HL-60 (cell line): Measurements from ENCODE around the gene C1orf105.

ENCODE experiments used
- GABPA ChIP-seq: IDR thresholded peaks from 2 replicates; pipeline ENCODE4 v1.6.1; 2012; ENCODE audit warnings: low read depth
- POLR2AphosphoS5 ChIP-seq: IDR thresholded peaks from 2 replicates; pipeline ENCODE4 v1.6.1; 2012; ENCODE audit warnings: low read depth
- SPI1 ChIP-seq: IDR thresholded peaks from 2 replicates; pipeline ENCODE4 v1.6.1; 2012; ENCODE audit warnings: low read depth, mild to moderate bottlenecking, borderline replicate concordance
- TF ChIP-seq, protein P1 (sequence below): IDR thresholded peaks from one replicate; pipeline ENCODE4 v1.5.1; 2011; ENCODE audit warnings: low read length, control low read depth, inconsistent platforms; ENCODE audit not compliant: insufficient read depth
- TF ChIP-seq, protein P2 (sequence below): IDR thresholded peaks from 2 replicates; pipeline ENCODE4 v1.6.1; 2012; ENCODE audit warnings: low read depth; ENCODE audit not compliant: insufficient replicate concordance

- TF ChIP-seq, protein P1, sequence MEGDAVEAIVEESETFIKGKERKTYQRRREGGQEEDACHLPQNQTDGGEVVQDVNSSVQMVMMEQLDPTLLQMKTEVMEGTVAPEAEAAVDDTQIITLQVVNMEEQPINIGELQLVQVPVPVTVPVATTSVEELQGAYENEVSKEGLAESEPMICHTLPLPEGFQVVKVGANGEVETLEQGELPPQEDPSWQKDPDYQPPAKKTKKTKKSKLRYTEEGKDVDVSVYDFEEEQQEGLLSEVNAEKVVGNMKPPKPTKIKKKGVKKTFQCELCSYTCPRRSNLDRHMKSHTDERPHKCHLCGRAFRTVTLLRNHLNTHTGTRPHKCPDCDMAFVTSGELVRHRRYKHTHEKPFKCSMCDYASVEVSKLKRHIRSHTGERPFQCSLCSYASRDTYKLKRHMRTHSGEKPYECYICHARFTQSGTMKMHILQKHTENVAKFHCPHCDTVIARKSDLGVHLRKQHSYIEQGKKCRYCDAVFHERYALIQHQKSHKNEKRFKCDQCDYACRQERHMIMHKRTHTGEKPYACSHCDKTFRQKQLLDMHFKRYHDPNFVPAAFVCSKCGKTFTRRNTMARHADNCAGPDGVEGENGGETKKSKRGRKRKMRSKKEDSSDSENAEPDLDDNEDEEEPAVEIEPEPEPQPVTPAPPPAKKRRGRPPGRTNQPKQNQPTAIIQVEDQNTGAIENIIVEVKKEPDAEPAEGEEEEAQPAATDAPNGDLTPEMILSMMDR, result no peak
- TF ChIP-seq POLR2AphosphoS5 (no peak), SPI1 (no peak), GABPA (no peak)
- TF ChIP-seq, protein P2, sequence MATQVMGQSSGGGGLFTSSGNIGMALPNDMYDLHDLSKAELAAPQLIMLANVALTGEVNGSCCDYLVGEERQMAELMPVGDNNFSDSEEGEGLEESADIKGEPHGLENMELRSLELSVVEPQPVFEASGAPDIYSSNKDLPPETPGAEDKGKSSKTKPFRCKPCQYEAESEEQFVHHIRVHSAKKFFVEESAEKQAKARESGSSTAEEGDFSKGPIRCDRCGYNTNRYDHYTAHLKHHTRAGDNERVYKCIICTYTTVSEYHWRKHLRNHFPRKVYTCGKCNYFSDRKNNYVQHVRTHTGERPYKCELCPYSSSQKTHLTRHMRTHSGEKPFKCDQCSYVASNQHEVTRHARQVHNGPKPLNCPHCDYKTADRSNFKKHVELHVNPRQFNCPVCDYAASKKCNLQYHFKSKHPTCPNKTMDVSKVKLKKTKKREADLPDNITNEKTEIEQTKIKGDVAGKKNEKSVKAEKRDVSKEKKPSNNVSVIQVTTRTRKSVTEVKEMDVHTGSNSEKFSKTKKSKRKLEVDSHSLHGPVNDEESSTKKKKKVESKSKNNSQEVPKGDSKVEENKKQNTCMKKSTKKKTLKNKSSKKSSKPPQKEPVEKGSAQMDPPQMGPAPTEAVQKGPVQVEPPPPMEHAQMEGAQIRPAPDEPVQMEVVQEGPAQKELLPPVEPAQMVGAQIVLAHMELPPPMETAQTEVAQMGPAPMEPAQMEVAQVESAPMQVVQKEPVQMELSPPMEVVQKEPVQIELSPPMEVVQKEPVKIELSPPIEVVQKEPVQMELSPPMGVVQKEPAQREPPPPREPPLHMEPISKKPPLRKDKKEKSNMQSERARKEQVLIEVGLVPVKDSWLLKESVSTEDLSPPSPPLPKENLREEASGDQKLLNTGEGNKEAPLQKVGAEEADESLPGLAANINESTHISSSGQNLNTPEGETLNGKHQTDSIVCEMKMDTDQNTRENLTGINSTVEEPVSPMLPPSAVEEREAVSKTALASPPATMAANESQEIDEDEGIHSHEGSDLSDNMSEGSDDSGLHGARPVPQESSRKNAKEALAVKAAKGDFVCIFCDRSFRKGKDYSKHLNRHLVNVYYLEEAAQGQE, result no peak
Observed at GRCh38 chr1:172470149-172470548, 49.7 kb downstream of the C1orf105 start.
